HG03060 (cell line): ENCODE measurements around the gene MDGA2.
"Not testable (repeated sequence)": the region's sequence is repeated elsewhere in the genome, so short reads cannot be mapped to it uniquely, and the experiment has no call there.

Source experiments
- ATAC-seq: cut with Tn5 transposase; IDR thresholded peaks from one replicate; pipeline ENCODE4 v1.9.1; 2021; ENCODE audit warnings: low read depth, moderate number of reproducible peaks; ENCODE audit not compliant: unreplicated experiment

MDGA2 gene

GRCh38 chr14:47012533-47013280 lies 662.7 kb downstream of the MDGA2 start:
- no peak for ATAC-seq

- no peak for ATAC-seq
These were observed 665.8 kb downstream of the MDGA2 start for GRCh38 chr14:47009615-47010014.

GRCh38 chr14:47008732-47009131 lies 666.7 kb downstream of the MDGA2 start:
- no peak for ATAC-seq

GRCh38 chr14:46999661-47000060 lies 675.7 kb downstream of the MDGA2 start:
- ATAC-seq: no peak

- ATAC-seq: no peak
These were observed 685.8 kb downstream of the MDGA2 start for GRCh38 chr14:46989566-46989965.

- ATAC-seq: no peak
These were observed 687.1 kb downstream of the MDGA2 start for GRCh38 chr14:46988312-46988711.

GRCh38 chr14:46985529-46986380 lies 689.6 kb downstream of the MDGA2 start:
- no peak for ATAC-seq

GRCh38 chr14:46973295-46973694 lies 702.1 kb downstream of the MDGA2 start:
- no peak for ATAC-seq

GRCh38 chr14:46964378-46964777 lies 711.0 kb downstream of the MDGA2 start:
- ATAC-seq: no peak

GRCh38 chr14:46951103-46951502 lies 724.3 kb downstream of the MDGA2 start:
- no peak for ATAC-seq

GRCh38 chr14:46940611-46941010 lies 734.8 kb downstream of the MDGA2 start:
- ATAC-seq: no peak

- ATAC-seq: no peak
These were observed 754.9 kb downstream of the MDGA2 start for GRCh38 chr14:46920542-46920941.

- not testable (repeated sequence) for ATAC-seq
These were observed 759.9 kb downstream of the MDGA2 start for GRCh38 chr14:46915539-46915938.

- ATAC-seq: no peak
These were observed 772.6 kb downstream of the MDGA2 start for GRCh38 chr14:46902837-46903236.

GRCh38 chr14:46894476-46894875 lies 780.9 kb downstream of the MDGA2 start:
- ATAC-seq: no peak

GRCh38 chr14:46887144-46887543 lies 788.3 kb downstream of the MDGA2 start:
- peak; percentile 76 for ATAC-seq

- ATAC-seq: no peak
These were observed 789.8 kb downstream of the MDGA2 start for GRCh38 chr14:46885566-46885965.

GRCh38 chr14:46861753-46862152 lies 813.7 kb downstream of the MDGA2 start:
- ATAC-seq: no peak

GRCh38 chr14:46840944-46841720 lies 834.3 kb downstream of the MDGA2 start:
- no peak for ATAC-seq

- ATAC-seq: no peak
These were observed 855.1 kb downstream of the MDGA2 start for GRCh38 chr14:46820291-46820690.

- ATAC-seq: no peak
These were observed 856.3 kb downstream of the MDGA2 start for GRCh38 chr14:46819117-46819516.
